Esophagus squamous epithelium (tissue), 5 donors: ENCODE data around the gene GYG2. TPM values are rescaled to one million over a fixed set of nuclear protein-coding genes. Genes with fewer than 3 reads are reported as not detected.
"Not testable (repeated sequence)": the region's sequence is repeated elsewhere in the genome, so short reads cannot be mapped to it uniquely, and the experiment has no call there.

Experiments used
- DNase-seq: peaks from one replicate; lab custom pipeline; 2025; lab: John Stamatoyannopoulos, UW
- H3K27ac ChIP-seq, 4 donors: fragments of 200-600 bp; sonication (generic); one replicate each; pipeline ENCODE4 v1.5.1; 2016 to 2019; ENCODE audit warnings: mild to moderate bottlenecking in 1 of 4
- H3K27me3 ChIP-seq, 4 donors: fragments of 200-600 bp; sonication (generic); 1 replicate in 3 of 4; 2 replicates in 1 of 4; pipeline versions ENCODE4 v1.5.1 to v1.6.0; 2017 to 2021; ENCODE audit warnings: antibody characterized with exemption in 1 of 4
- H3K36me3 ChIP-seq, 3 donors: fragments of 200-600 bp; sonication (generic); one replicate each; pipeline ENCODE4 v1.5.1; 2016 to 2019
- H3K4me1 ChIP-seq, 3 donors: fragments of 200-600 bp; sonication (generic); one replicate each; pipeline ENCODE4 v1.5.1; 2017 to 2019
- H3K4me3 ChIP-seq, 4 donors: fragments of 200-600 bp; sonication (generic); 1 replicate in 3 of 4; 2 replicates in 1 of 4; pipeline ENCODE4 v1.5.1; 2016 to 2019; ENCODE audit warnings: mild to moderate bottlenecking in 2 of 4, moderate library complexity in 1 of 4
- H3K9me3 ChIP-seq, 3 donors: fragments of 200-600 bp; sonication (generic); one replicate each; pipeline ENCODE4 v1.5.1; 2016 to 2019
- CTCF ChIP-seq, 6 experiments: fragments of 450-650 bp in 4 of 6; fragments of 200-600 bp in 2 of 6; sonication (generic) in 2 of 6; IDR thresholded peaks; one replicate each; pipeline ENCODE4 v1.5.1; 2016 to 2019; ENCODE audit warnings: antibody characterized with exemption in 6 of 6, mild to moderate bottlenecking in 4 of 6, moderate library complexity in 4 of 6
- POLR2A ChIP-seq, 4 donors: fragments of 450-650 bp; IDR thresholded peaks; one replicate each; pipeline ENCODE4 v1.6.1; 2017; ENCODE audit warnings: antibody characterized with exemption in 4 of 4, mild to moderate bottlenecking in 4 of 4, moderate library complexity in 3 of 4
- WGBS, 2 donors: methylation state at CpG; one replicate each; pipeline ENCODE4 v1.1.5; 2018; 5-methylcytosine and 5-hydroxymethylcytosine counted together
- intact Hi-C: fragments of 100-400 bp; cut with DNase I; formaldehyde crosslinking; loops from one replicate; pipeline ENCODE4 v1.15.0; 2022
- total RNA-seq, 4 donors: library from RNA; depleted of rRNA; stranded (reverse); fragments of >200 nt; gene quantifications; one replicate each; pipeline ENCODE4 v1.1.0, GENCODE V29; 2016
- donor health status: DM: yes; HTN: yes; CAD: no.

Gene GYG2
- total RNA-seq, 4 donors from 2014 or later: 0.42 to 1.7 (median 0.95) TPM; not detected in 1

- Histone ChIP-seq H3K9me3 (no peaks in the 10 kb centered on the region), H3K4me3 (no peak overlapping the region), H3K36me3 (no peaks in the 10 kb centered on the region), H3K4me1 (no peaks in the 10 kb centered on the region), H3K27ac (no peak overlapping the region), H3K27me3 (no peaks in the 10 kb centered on the region)
- TF ChIP-seq POLR2A (IDR thresholded peaks at IDR 0.05): no peak
- TF ChIP-seq CTCF (IDR thresholded peaks at IDR 0.05): no peak
- WGBS, 2 donors: 66 to 72% methylated on average over 6 to 7 of the region's 7 CpGs
- DNase-seq: no peak
- intact Hi-C loops: no loop called here
Observed at GRCh38 chrX:2793752-2794151, 35.0 kb upstream of the GYG2 start.

DNA sequence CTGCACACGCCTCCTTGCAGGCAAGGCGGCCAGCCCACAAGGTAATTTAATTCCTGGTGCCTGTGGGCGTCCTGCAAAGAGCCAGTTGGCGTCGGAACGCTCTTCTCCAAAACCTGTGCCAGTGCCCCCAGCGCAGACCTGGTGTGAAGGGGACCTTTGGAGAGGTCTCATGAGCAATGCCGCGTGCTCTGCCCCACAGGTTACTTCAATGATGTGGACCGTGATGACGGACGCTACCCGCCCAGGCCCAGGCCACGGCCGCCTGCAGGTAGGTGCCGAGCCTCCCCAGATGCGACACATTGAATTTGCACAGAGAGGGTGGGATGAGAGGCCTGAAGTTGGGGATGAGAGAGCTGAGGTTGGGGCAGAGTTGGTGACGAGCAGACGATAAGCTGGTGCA, 34.4 kb upstream of the GYG2 start:
- DNase-seq: no peak
- WGBS, 2 donors: 86% methylated on average over 13 of the region's 19 CpGs; no CpG with 5 or more reads in 1 of the 2 donors

GRCh38 chrX:2796808-2797207, 31.9 kb upstream of the GYG2 start:
- H3K36me3 ChIP-seq, H3K4me1 ChIP-seq, DNase-seq, H3K27ac ChIP-seq, intact Hi-C loops, H3K9me3 ChIP-seq, H3K4me3 ChIP-seq, H3K27me3 ChIP-seq: not testable (repeated sequence)
- WGBS, 2 donors: 59 to 91% methylated on average over 5 to 13 of the region's 15 CpGs

More for the DNA sequence above, 34.4 kb upstream of the GYG2 start:
- Histone ChIP-seq H3K4me1 (no peaks in the 10 kb centered on the region), H3K4me3 (no peak overlapping the region), H3K27me3 (no peaks in the 10 kb centered on the region), H3K36me3 (no peaks in the 10 kb centered on the region), H3K27ac (no peak overlapping the region), H3K9me3 (no peaks in the 10 kb centered on the region)
- no peak for TF ChIP-seq POLR2A (IDR thresholded peaks at IDR 0.05)
- TF ChIP-seq CTCF (IDR thresholded peaks at IDR 0.05): no peak
- intact Hi-C loops: no loop called here

DNA sequence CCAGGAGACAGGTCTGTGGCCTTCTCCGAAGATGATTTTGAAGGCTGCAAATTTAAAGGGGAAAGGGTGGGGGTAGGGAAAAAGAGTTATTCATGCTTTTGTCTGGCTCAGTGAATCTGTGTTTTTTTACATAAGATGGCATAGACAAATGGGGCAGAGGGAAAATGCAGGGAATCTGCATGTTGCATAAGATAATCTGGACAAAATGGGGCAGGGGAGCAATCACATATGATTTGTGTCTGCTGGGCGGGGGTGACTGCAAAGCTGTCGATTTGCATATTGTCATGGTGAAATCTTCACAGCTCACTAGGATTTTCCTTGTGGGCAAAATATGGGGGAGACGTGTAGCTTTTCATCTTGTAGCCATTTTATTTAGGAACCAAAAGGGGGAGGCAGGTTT, 29.4 kb upstream of the GYG2 start:
- Histone ChIP-seq H3K27me3 (no peaks in the 10 kb centered on the region), H3K9me3 (no peaks in the 10 kb centered on the region), H3K4me1 (peaks cover 0 to 17% (median 0%) of the 10 kb centered on the region in 3 donors), H3K4me3 (no peak overlapping the region), H3K36me3 (no peaks in the 10 kb centered on the region), H3K27ac (no peak overlapping the region)
- DNase-seq: no peak
- intact Hi-C loops: no loop called here
- no peak for TF ChIP-seq POLR2A (IDR thresholded peaks at IDR 0.05)
- TF ChIP-seq CTCF (IDR thresholded peaks at IDR 0.05): no peak
- WGBS, 2 donors: 49 to 69% methylated on average over 3 to 4 of the region's 4 CpGs

DNA sequence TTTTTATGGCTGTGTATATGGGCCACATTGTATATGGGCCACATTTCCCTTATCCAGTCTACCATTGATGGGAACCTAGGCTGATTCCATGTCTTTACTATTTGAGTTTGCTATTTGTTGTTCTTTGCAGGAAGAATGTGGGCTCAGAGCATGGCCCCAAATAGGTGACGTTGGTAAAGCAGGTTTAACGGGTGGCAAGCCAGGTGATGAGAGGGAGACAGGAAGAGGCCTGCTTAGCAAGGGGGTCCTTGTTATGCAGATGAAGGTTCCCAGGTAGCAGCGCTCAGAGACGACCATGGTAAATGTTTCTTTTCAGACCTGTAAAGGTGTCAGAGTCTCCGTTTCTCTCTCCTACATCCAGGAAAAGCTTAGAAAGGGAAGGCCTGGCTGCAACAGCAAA, 28.8 kb upstream of the GYG2 start:
- H3K36me3 ChIP-seq, intact Hi-C loops: not testable (repeated sequence)
- peaks cover 0 to 20% (median 4%) of the 10 kb centered on the region in 3 donors for H3K4me1 ChIP-seq

GRCh38 chrX:2801223-2801622, 27.5 kb upstream of the GYG2 start:
- no peak overlapping the region for H3K4me3 ChIP-seq
- no peak overlapping the region for H3K27ac ChIP-seq
- no peaks in the 10 kb centered on the region for H3K9me3 ChIP-seq
- peaks cover 0 to 26% (median 7%) of the 10 kb centered on the region in 3 donors for H3K4me1 ChIP-seq
- WGBS, 2 donors: 72 to 81% methylated on average over 4 of the region's 4 CpGs
- no peak for TF ChIP-seq CTCF (IDR thresholded peaks at IDR 0.05)
- TF ChIP-seq POLR2A (IDR thresholded peaks at IDR 0.05): no peak
- no peaks in the 10 kb centered on the region for H3K36me3 ChIP-seq
- intact Hi-C loops: no loop called here
- no peaks in the 10 kb centered on the region for H3K27me3 ChIP-seq
- DNase-seq: no peak

More for the DNA sequence above, 28.8 kb upstream of the GYG2 start:
- H3K27ac ChIP-seq, H3K9me3 ChIP-seq, DNase-seq, H3K27me3 ChIP-seq, H3K4me3 ChIP-seq: not testable (repeated sequence)
- WGBS, 2 donors: 70 to 80% methylated on average over 2 to 5 of the region's 5 CpGs

DNA sequence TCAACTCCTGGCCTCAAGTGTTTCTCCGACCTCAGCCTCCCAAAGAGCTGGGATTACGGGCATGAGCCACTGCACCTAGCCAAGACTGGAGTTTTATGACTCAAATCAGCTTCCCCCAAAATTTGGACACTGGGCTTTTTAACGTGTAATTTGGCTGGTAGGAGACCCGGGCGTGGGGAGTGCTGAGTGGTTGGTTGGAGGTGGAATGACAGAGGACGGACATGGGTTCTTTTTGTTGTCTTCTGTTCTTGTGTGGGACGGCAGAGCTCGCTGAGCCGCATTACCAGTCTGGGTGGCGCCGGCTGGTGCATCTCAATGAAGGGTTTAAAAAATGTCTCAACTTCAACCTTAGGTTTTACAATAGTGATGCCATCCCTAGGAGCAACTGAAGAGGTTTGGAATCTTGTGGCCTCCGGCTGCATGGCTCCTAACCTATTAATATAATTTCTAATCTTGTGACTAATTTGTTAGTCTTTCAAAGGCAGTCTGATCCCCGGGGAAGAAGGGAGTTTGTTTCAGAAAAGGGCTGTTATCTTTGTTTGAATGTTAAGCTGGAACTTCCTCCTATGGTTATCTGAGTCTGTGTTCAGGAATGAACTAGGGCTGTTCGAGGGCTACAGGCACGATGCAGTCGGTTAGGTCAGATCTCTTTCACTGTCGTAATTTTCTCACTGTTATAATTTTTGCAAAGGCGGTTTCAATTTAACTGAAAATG, 26.2 kb upstream of the GYG2 start:
- intact Hi-C loops, H3K9me3 ChIP-seq, H3K4me3 ChIP-seq, DNase-seq, H3K36me3 ChIP-seq, H3K27me3 ChIP-seq: not testable (repeated sequence)
- peaks cover 0 to 26% (median 7%) of the 10 kb centered on the region in 3 donors for H3K4me1 ChIP-seq
- WGBS, 2 donors: 57 to 67% methylated on average over 10 to 11 of the region's 18 CpGs
- H3K27ac ChIP-seq: peak overlapping the region in 1 of 4 donors; percentile 29

DNA sequence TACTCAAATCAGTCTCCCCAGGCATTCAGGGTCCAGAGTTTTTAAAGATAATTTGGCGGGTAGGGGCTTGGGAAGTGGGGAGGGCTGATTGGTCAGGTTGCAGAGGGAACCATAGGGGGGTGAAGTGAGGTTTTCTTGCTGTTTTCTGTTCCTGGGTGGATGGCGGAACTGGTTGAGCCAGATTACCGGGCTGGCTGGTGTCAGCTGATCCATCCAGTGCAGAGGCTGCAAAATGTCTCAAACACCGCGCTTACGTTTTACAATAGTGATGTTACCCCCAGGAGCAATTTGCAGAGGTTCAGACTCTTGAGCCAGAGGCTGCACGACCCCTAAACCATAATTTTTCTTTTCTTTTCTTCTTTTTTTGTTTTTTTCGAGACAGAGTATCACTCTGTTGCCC, 25.2 kb upstream of the GYG2 start:
- H3K36me3 ChIP-seq, DNase-seq, H3K4me3 ChIP-seq, H3K27me3 ChIP-seq, H3K9me3 ChIP-seq, intact Hi-C loops: not testable (repeated sequence)
- Histone ChIP-seq H3K27ac (peak overlapping the region in 1 of 4 donors; percentile 75), H3K4me1 (peaks cover 0 to 26% (median 7%) of the 10 kb centered on the region in 3 donors)
- WGBS, 2 donors: 42 to 60% methylated on average over 6 to 7 of the region's 8 CpGs
